Esophagus squamous epithelium (tissue), 5 donors: Measurements from ENCODE around the gene ZNRF3. TPM values are rescaled to one million over a fixed set of nuclear protein-coding genes. Genes with fewer than 3 reads are reported as not detected.
A peak's percentile ranks its signal among the peaks of the same experiment; 100 is the strongest.

Experiments
- DNase-seq: peaks from one replicate; lab custom pipeline; 2025; lab: John Stamatoyannopoulos, UW
- H3K27ac ChIP-seq, 4 donors: fragments of 200-600 bp; sonication (generic); one replicate each; pipeline ENCODE4 v1.5.1; 2016 to 2019; ENCODE audit warnings: mild to moderate bottlenecking in 1 of 4
- H3K27me3 ChIP-seq, 4 donors: fragments of 200-600 bp; sonication (generic); 1 replicate in 3 of 4; 2 replicates in 1 of 4; pipeline versions ENCODE4 v1.5.1 to v1.6.0; 2017 to 2021; ENCODE audit warnings: antibody characterized with exemption in 1 of 4
- H3K36me3 ChIP-seq, 3 donors: fragments of 200-600 bp; sonication (generic); one replicate each; pipeline ENCODE4 v1.5.1; 2016 to 2019
- H3K4me1 ChIP-seq, 3 donors: fragments of 200-600 bp; sonication (generic); one replicate each; pipeline ENCODE4 v1.5.1; 2017 to 2019
- H3K4me3 ChIP-seq, 4 donors: fragments of 200-600 bp; sonication (generic); 1 replicate in 3 of 4; 2 replicates in 1 of 4; pipeline ENCODE4 v1.5.1; 2016 to 2019; ENCODE audit warnings: mild to moderate bottlenecking in 2 of 4, moderate library complexity in 1 of 4
- H3K9me3 ChIP-seq, 3 donors: fragments of 200-600 bp; sonication (generic); one replicate each; pipeline ENCODE4 v1.5.1; 2016 to 2019
- POLR2A ChIP-seq, 4 donors: fragments of 450-650 bp; IDR thresholded peaks; one replicate each; pipeline ENCODE4 v1.6.1; 2017; ENCODE audit warnings: antibody characterized with exemption in 4 of 4, mild to moderate bottlenecking in 4 of 4, moderate library complexity in 3 of 4
- WGBS, 2 donors: methylation state at CpG; one replicate each; pipeline ENCODE4 v1.1.5; 2018; 5-methylcytosine and 5-hydroxymethylcytosine counted together
- intact Hi-C: fragments of 100-400 bp; cut with DNase I; formaldehyde crosslinking; loops from one replicate; pipeline ENCODE4 v1.15.0; 2022
- total RNA-seq, 4 donors: library from RNA; depleted of rRNA; stranded (reverse); fragments of >200 nt; gene quantifications; one replicate each; pipeline ENCODE4 v1.1.0, GENCODE V29; 2016
- TF ChIP-seq, protein P1 (sequence below), 6 experiments: fragments of 450-650 bp in 4 of 6; fragments of 200-600 bp in 2 of 6; sonication (generic) in 2 of 6; IDR thresholded peaks; one replicate each; pipeline ENCODE4 v1.5.1; 2016 to 2019; ENCODE audit warnings: antibody characterized with exemption in 6 of 6, mild to moderate bottlenecking in 4 of 6, moderate library complexity in 4 of 6
- donor health status: DM: yes; HTN: yes; CAD: no.

ZNRF3 gene
- total RNA-seq, 4 donors from 2014 or later, result 6.6 to 10.9 (median 7.2) TPM

DNA sequence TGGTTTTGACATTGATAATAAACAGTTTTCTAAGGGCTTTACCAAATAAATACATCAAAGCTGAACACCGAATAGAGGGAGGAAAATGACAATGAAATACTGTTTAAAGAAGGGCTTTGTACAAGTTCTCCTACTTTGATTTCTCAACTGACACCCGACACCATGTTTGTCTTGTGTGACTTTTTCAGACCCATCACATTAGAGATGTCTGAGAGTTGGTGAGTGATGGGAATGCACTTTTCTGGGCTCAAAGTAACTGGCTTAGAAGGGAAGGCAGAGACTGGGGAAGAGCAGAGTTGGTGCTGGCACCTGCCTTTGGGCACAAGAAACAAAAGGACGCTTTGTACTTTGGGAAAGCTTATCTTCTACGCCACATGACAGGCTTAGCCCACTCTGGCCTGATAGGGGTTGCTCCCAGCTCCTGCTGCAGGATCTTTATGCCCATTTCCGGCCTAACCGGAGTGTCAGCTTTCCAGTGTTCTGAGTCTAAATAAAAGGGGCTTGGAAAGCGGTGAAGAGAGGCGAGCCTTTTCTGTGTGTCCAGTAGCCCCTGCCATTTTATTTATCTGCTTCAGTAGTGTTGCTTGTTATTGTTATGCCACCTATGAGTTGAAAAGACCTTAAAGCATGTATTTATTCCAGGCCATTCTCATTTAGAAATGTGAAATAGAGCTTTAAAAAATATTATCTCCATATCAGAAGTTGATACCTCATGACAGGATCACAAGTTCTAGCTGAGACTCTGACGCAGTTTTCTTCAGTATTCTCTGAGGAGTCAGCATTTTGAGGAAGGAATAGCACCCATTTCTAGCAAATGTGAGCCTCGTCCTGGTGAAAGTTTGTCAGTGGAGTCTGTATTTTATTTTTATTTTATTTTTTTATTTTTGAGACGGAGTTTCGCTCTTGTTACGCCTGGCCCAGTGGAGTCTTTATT, 213.6 kb downstream of the ZNRF3 start:
- Histone ChIP-seq H3K4me1 (peaks cover 0 to 31% (median 4%) of the 10 kb centered on the region in 3 donors), H3K27me3 (no peaks in the 10 kb centered on the region), H3K27ac (peak overlapping the region in 1 of 4 donors; percentile 28), H3K36me3 (peaks cover 0 to 75% (median 13%) of the 10 kb centered on the region in 3 donors), H3K4me3 (no peak overlapping the region), H3K9me3 (no peaks in the 10 kb centered on the region)
- TF ChIP-seq POLR2A (IDR thresholded peaks at IDR 0.05), result no peak
- TF ChIP-seq, protein P1, sequence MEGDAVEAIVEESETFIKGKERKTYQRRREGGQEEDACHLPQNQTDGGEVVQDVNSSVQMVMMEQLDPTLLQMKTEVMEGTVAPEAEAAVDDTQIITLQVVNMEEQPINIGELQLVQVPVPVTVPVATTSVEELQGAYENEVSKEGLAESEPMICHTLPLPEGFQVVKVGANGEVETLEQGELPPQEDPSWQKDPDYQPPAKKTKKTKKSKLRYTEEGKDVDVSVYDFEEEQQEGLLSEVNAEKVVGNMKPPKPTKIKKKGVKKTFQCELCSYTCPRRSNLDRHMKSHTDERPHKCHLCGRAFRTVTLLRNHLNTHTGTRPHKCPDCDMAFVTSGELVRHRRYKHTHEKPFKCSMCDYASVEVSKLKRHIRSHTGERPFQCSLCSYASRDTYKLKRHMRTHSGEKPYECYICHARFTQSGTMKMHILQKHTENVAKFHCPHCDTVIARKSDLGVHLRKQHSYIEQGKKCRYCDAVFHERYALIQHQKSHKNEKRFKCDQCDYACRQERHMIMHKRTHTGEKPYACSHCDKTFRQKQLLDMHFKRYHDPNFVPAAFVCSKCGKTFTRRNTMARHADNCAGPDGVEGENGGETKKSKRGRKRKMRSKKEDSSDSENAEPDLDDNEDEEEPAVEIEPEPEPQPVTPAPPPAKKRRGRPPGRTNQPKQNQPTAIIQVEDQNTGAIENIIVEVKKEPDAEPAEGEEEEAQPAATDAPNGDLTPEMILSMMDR (IDR thresholded peaks at IDR 0.05), result no peak
- no peak for DNase-seq
- intact Hi-C loops, result no loop called here
- 81 to 89% methylated on average over 11 to 13 of the region's 13 CpGs for WGBS, 2 donors

DNA sequence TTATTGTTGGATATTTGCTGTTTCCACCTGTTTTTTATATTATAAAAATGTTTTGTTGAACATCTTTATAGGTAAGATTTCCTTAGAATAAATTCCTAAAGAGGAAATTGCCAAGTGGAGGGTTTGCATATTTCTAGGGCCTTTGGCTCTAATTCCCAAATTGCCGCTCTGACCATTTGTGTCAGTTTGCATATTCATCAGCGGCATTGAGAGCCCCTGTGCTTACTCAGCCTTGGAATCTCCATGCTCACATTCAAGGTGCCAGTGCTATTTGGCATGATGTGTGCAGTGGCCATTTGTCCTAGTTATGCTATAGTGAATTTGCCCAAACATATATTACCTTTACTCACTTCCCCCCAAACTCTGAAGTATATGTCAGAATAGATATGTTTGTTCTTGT, 214.9 kb downstream of the ZNRF3 start:
- 93 to 96% methylated on average over 2 of the region's 2 CpGs for WGBS, 2 donors
- intact Hi-C loops, result no loop called here
- no peak for DNase-seq
- peaks cover 0 to 18% (median 4%) of the 10 kb centered on the region in 3 donors for H3K4me1 ChIP-seq
- H3K4me3 ChIP-seq, result no peak overlapping the region
- H3K9me3 ChIP-seq, result no peaks in the 10 kb centered on the region
- no peaks in the 10 kb centered on the region for H3K27me3 ChIP-seq
- TF ChIP-seq, protein P1 (IDR thresholded peaks at IDR 0.05), result no peak
- no peak for TF ChIP-seq POLR2A (IDR thresholded peaks at IDR 0.05)
- peaks cover 0 to 84% (median 13%) of the 10 kb centered on the region in 3 donors for H3K36me3 ChIP-seq
- H3K27ac ChIP-seq, result no peak overlapping the region

DNA sequence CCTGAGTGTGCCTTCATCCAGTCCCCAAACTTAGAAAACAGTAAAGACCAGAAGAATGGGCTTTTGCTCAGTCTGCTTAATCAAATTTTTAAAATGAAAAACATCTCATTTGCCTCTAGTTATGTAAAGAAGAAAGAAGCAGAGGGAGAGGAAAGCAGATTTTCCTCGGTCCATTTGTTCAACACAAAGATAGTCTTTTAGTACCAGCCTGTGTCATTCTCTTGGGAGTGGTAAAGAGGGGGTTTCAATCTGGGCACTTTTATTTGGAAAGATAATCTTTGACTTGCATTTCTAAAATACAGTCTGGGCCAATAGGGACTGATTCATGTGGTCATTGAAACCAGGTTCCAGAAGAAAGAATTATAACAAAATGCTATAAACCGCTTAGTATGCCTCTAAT, 218.9 kb downstream of the ZNRF3 start:
- TF ChIP-seq, protein P1 (IDR thresholded peaks at IDR 0.05), result no peak
- TF ChIP-seq POLR2A (IDR thresholded peaks at IDR 0.05), result no peak
- H3K4me1 ChIP-seq, result no peaks in the 10 kb centered on the region
- H3K4me3 ChIP-seq, result no peak overlapping the region
- DNase-seq, result no peak
- no peaks in the 10 kb centered on the region for H3K27me3 ChIP-seq
- peaks cover 0 to 61% (median 0%) of the 10 kb centered on the region in 3 donors for H3K36me3 ChIP-seq
- no peaks in the 10 kb centered on the region for H3K9me3 ChIP-seq
- no peak overlapping the region for H3K27ac ChIP-seq
- intact Hi-C loops, result no loop called here
- WGBS, 2 donors, result 86 to 90% methylated on average over 2 of the region's 2 CpGs

DNA sequence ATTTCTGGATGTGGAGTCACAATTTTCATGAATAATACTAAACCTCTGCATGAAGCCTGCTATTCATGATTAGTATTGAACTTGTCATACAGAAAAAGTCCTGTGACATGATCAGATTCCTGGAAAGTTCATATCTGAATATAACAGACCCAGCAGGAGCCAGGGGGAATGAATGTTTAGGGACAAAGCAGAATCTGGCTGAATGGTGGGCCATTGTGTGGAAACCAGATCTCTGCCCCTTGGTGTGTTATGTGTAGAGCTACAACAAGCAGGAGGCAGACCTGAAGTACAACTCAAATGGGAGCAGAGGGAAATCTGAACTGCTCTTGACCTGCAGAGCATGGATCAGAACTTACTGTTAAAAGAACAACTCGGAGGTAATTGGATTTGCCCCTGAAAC, 219.7 kb downstream of the ZNRF3 start:
- Histone ChIP-seq H3K9me3 (no peaks in the 10 kb centered on the region), H3K36me3 (peaks cover 0 to 61% (median 0%) of the 10 kb centered on the region in 3 donors), H3K27ac (no peak overlapping the region), H3K4me1 (peaks cover 0 to 2% (median 0%) of the 10 kb centered on the region in 3 donors), H3K27me3 (no peaks in the 10 kb centered on the region), H3K4me3 (no peak overlapping the region)
- WGBS, 2 donors, result 75 to 87% methylated on average over 1 of the region's 1 CpG
- TF ChIP-seq, protein P1 (IDR thresholded peaks at IDR 0.05), result no peak
- TF ChIP-seq POLR2A (IDR thresholded peaks at IDR 0.05), result no peak
- intact Hi-C loops, result no loop called here
- no peak for DNase-seq

DNA sequence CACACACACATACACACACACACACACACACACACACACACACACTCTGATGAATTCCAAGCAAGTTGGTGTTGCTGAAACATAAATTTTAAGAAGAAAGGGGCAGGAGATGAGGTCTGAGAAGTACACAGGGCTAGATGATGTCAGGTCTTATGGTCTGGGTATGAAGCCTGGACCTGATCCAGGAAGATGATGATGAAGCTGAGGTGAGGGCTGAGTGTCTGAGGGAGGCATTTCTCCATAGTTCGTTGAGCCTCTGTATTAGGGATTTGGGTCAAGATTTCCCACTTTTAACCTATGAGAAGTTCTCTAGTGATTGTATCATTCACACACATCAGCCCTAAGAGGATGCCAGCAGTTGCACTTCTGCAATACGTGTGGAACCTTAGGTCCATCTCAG, 222.1 kb downstream of the ZNRF3 start:
- Histone ChIP-seq H3K9me3 (no peaks in the 10 kb centered on the region), H3K4me3 (no peak overlapping the region), H3K27ac (no peak overlapping the region), H3K36me3 (peaks cover 0 to 62% (median 0%) of the 10 kb centered on the region in 3 donors), H3K27me3 (no peaks in the 10 kb centered on the region), H3K4me1 (peaks cover 0 to 6% (median 0%) of the 10 kb centered on the region in 3 donors)
- intact Hi-C loops, result no loop called here
- WGBS, 2 donors, result 60 to 76% methylated on average over 2 of the region's 2 CpGs
- DNase-seq, result no peak
- TF ChIP-seq, protein P1 (IDR thresholded peaks at IDR 0.05), result no peak
- TF ChIP-seq POLR2A (IDR thresholded peaks at IDR 0.05), result no peak
